Measurements from ENCODE around the gene DIO1. TPM values are rescaled to one million over a fixed set of nuclear protein-coding genes. Genes with fewer than 3 reads are reported as not detected.

The DIO1 gene
- total and polyA plus RNA-seq, 9 of the 15 experiments (the other 6 are each of a cell fraction or from before 2014, with no cell fraction given), result not detected

- TF ChIP-seq ZNF740 (CRISPR knock-in tag; IDR thresholded peaks at IDR 0.05), result no peak
- TF ChIP-seq ZNF740 (tag; IDR thresholded peaks at IDR 0.05), result no peak
- TF ChIP-seq SAP30 (IDR thresholded peaks at IDR 0.05; ENCODE audit: borderline replicate concordance, insufficient read depth, low read depth, low read length, poor library complexity, severe bottlenecking), result peak; percentile 37
- peak; percentile 89 for TF ChIP-seq POLR2G (IDR thresholded peaks at IDR 0.05; ENCODE audit: low read depth, low read length)
- TF ChIP-seq FIP1L1 (IDR thresholded peaks at IDR 0.05; ENCODE audit: low read depth, low read length, poor library complexity, severe bottlenecking), result peak; percentile 55
- TF ChIP-seq ZNF655 (CRISPR knock-in tag; IDR thresholded peaks at IDR 0.05), result no peak
- TF ChIP-seq NR2F6 (CRISPR knock-in tag; IDR thresholded peaks at IDR 0.05), result 0 out of 2 replicates have a peak, but pooled peaks have one; percentile 49
- 0 out of 2 replicates have a peak, but pooled peaks have one; percentile 26 for TF ChIP-seq ZBTB12 (CRISPR knock-in tag; IDR thresholded peaks at IDR 0.05)
- TF ChIP-seq REST (IDR thresholded peaks at IDR 0.05; ENCODE audit: borderline replicate concordance), result no peak
- peak; percentile 82 for TF ChIP-seq REST (CRISPR knock-in tag; IDR thresholded peaks at IDR 0.05; ENCODE audit: low read depth)
- TF ChIP-seq PYGO2 (tag; IDR thresholded peaks at IDR 0.05), result no peak
- peak; percentile 73 for TF ChIP-seq E2F3 (CRISPR knock-in tag; IDR thresholded peaks at IDR 0.05)
- 0 out of 2 replicates have a peak, but pooled peaks have one; percentile 40 for TF ChIP-seq KLF13 (tag; IDR thresholded peaks at IDR 0.05; ENCODE audit: borderline replicate concordance, low read depth)
- peak; percentile 47 for TF ChIP-seq KAT7 (CRISPR knock-in tag; IDR thresholded peaks at IDR 0.05; ENCODE audit: borderline replicate concordance)
These were observed 51.7 kb downstream of the DIO1 start, which contains the start of gene IFT25 (continued) for GRCh38 chr1:53945433-53946251.
